GM12878 (cell line): Measurements from ENCODE around the gene CNTNAP5. TPM values are rescaled to one million over a fixed set of nuclear protein-coding genes. Genes with fewer than 3 reads are reported as not detected.

Source experiments
- ATAC-seq: fragments of 200-7000 bp; cut with Tn5 transposase; 3 replicates; pipeline ENCODE4 v1.9.1; 2020; ENCODE audit warnings: mild to moderate bottlenecking, moderate library complexity
- BruUV-seq: library from RNA; stranded (reverse); fragments of 400-500 nt; replicated peaks from 2 replicates; lab custom pipeline; 2021; lab: Mats Ljungman, UMichigan
- CTCF ChIA-PET: fragments of 300-600 bp; sonication (Branson Sonifier 250); formaldehyde crosslinking; extraction: SDS; loops from one replicate; lab custom pipeline; 2021; ENCODE audit warnings: inconsistent platforms; lab: Yijun Ruan, JAX
- POLR2A ChIA-PET: fragments of 350-600 bp; formaldehyde crosslinking; extraction: SDS; loops from one replicate; lab custom pipeline; 2021; ENCODE audit warnings: inconsistent platforms; lab: Charles Lee
- RAD21 ChIA-PET: fragments of 300-600 bp; sonication (Branson Sonifier 250); formaldehyde crosslinking; loops from one replicate; lab custom pipeline; 2023; ENCODE audit warnings: antibody characterized with exemption; ENCODE audit not compliant: unreplicated experiment; lab: Charles Lee
- SMC1A ChIA-PET: fragments of 300-600 bp; sonication (Branson Sonifier 250); formaldehyde crosslinking; loops from one replicate; lab custom pipeline; 2023; ENCODE audit not compliant: unreplicated experiment, uncharacterized antibody; lab: Charles Lee
- DNase-seq: peaks from one replicate; pipeline ENCODE4 v3.0.0-alpha.2; 2011; ENCODE audit warnings: low read depth, low spot score
- FAIRE-seq: peaks from 3 replicates; lab custom pipeline; 2011; peaks lifted over from hg19 to GRCh38; lab: Jason Lieb, UNC
- H2AFZ ChIP-seq: 2 replicates; pipeline ENCODE4 v1.6.0; 2011; ENCODE audit warnings: low read depth, low read length, control low read depth; ENCODE audit not compliant: control insufficient read depth
- H3K27ac ChIP-seq: 2 replicates; pipeline ENCODE4 v1.5.1; 2011; ENCODE audit warnings: control low read depth; ENCODE audit not compliant: control insufficient read depth, insufficient read depth
- H3K27me3 ChIP-seq, 2 experiments: replicated peaks in 1 of 2; 2 replicates each; pipeline versions ENCODE4 v1.6.0 to v1.6.1; 2011; ENCODE audit warnings: low read length in 1 of 2; ENCODE audit not compliant: control insufficient read depth in 2 of 2, insufficient read depth in 2 of 2
- H3K36me3 ChIP-seq, 2 experiments: 2 replicates each; pipeline ENCODE4 v1.5.1; 2011; ENCODE audit warnings: low read length in 1 of 2; ENCODE audit not compliant: control insufficient read depth in 2 of 2, insufficient read depth in 2 of 2
- H3K4me1 ChIP-seq: 2 replicates; pipeline ENCODE4 v1.6.1; 2011; ENCODE audit warnings: mild to moderate bottlenecking, low read length, moderate library complexity, mixed read lengths; ENCODE audit not compliant: control insufficient read depth, insufficient read depth
- H3K4me2 ChIP-seq: 2 replicates; pipeline ENCODE4 v1.6.0; 2011; ENCODE audit warnings: control low read depth; ENCODE audit not compliant: control insufficient read depth, insufficient read depth
- H3K4me3 ChIP-seq: fragments of 200-600 bp; sonication (generic); 2 replicates; pipeline ENCODE4 v1.5.1; 2016
- H3K79me2 ChIP-seq: 2 replicates; pipeline ENCODE4 v1.6.0; 2011; ENCODE audit warnings: low read length; ENCODE audit not compliant: control insufficient read depth, insufficient read depth
- H3K9ac ChIP-seq: 2 replicates; pipeline ENCODE4 v1.8.0; 2011; ENCODE audit warnings: low read length, control low read depth, mixed read lengths; ENCODE audit not compliant: control insufficient read depth, insufficient read depth
- H3K9me3 ChIP-seq: replicated peaks from 3 replicates; pipeline ENCODE4 v1.5.1; 2011; ENCODE audit warnings: mild to moderate bottlenecking, low read length; ENCODE audit not compliant: control insufficient read depth, insufficient read depth
- H4K20me1 ChIP-seq: 2 replicates; pipeline ENCODE4 v1.6.0; 2011; ENCODE audit not compliant: control insufficient read depth, insufficient read depth
- ASH2L ChIP-seq: fragments of 300-600, 200-600 bp; sonication (generic); IDR thresholded peaks from 2 replicates; pipeline ENCODE4 v1.6.1; 2017; ENCODE audit warnings: low read depth, mild to moderate bottlenecking, borderline replicate concordance
- BHLHE40 ChIP-seq, 2 experiments: fragments of 450-650 bp in 1 of 2; IDR thresholded peaks; 2 replicates each; pipeline ENCODE4 v1.6.1; 2011 to 2017; ENCODE audit warnings: low read depth in 2 of 2, borderline replicate concordance in 1 of 2, improper control_type of control experiment in 1 of 2, low read length in 1 of 2, mild to moderate bottlenecking in 1 of 2
- CHD1 ChIP-seq: IDR thresholded peaks from 2 replicates; pipeline ENCODE4 v1.6.1; 2012; ENCODE audit warnings: low read depth, low read length, improper control_type of control experiment
- CREB1 ChIP-seq: IDR thresholded peaks from 2 replicates; pipeline ENCODE4 v1.6.1; 2012; ENCODE audit warnings: low read depth, mild to moderate bottlenecking, inconsistent platforms
- HDAC6 ChIP-seq: fragments of 200-600 bp; sonication (generic); IDR thresholded peaks from one replicate; pipeline ENCODE4 v1.8.0; 2017; ENCODE audit warnings: antibody characterized with exemption; ENCODE audit not compliant: unreplicated experiment
- IKZF1 ChIP-seq: fragments of 450-650 bp; conservative IDR thresholded peaks from 2 replicates; pipeline ENCODE4 v1.6.1; 2017; ENCODE audit warnings: antibody characterized with exemption, mild to moderate bottlenecking
- IKZF2 ChIP-seq, 2 experiments: fragments of 450-650 bp; IDR thresholded peaks; 2 replicates each; pipeline ENCODE4 v1.6.1; 2017; ENCODE audit warnings: mild to moderate bottlenecking in 2 of 2, moderate library complexity in 2 of 2
- KDM1A ChIP-seq: fragments of 200-600 bp; sonication (generic); IDR thresholded peaks from 2 replicates; pipeline ENCODE4 v1.6.1; 2016; ENCODE audit warnings: borderline replicate concordance
- MYB ChIP-seq: fragments of 150-350 bp; IDR thresholded peaks from 2 replicates; pipeline ENCODE4 v1.6.1; 2014; ENCODE audit warnings: mild to moderate bottlenecking, low read depth, low read length, borderline replicate concordance
- NR2C1 ChIP-seq: fragments of 450-650 bp; IDR thresholded peaks from 2 replicates; pipeline ENCODE4 v1.6.1; 2017; ENCODE audit warnings: antibody characterized with exemption, mild to moderate bottlenecking, moderate library complexity
- POLR2AphosphoS5 ChIP-seq: IDR thresholded peaks from 2 replicates; pipeline ENCODE4 v1.6.1; 2011; ENCODE audit warnings: mild to moderate bottlenecking, low read length, inconsistent platforms
- RAD21 ChIP-seq: IDR thresholded peaks from 2 replicates; pipeline ENCODE4 v1.6.1; 2011; ENCODE audit warnings: mild to moderate bottlenecking, low read depth, low read length, moderate library complexity; ENCODE audit not compliant: insufficient read depth
- RBBP5 ChIP-seq: fragments of 200-600 bp; sonication (generic); conservative IDR thresholded peaks from 2 replicates; pipeline ENCODE4 v1.6.1; 2016
- STAT3 ChIP-seq: IDR thresholded peaks from 2 replicates; pipeline ENCODE4 v1.6.1; 2011; ENCODE audit warnings: low read depth, low read length, improper control_type of control experiment
- SUZ12 ChIP-seq: fragments of 200-600 bp; sonication (generic); IDR thresholded peaks from one replicate; pipeline ENCODE4 v1.6.1; 2018; ENCODE audit warnings: antibody characterized with exemption, mild to moderate bottlenecking; ENCODE audit not compliant: unreplicated experiment
- TCF7 ChIP-seq: IDR thresholded peaks from 2 replicates; pipeline ENCODE4 v1.6.1; 2014; ENCODE audit warnings: antibody characterized with exemption, borderline replicate concordance
- WGBS: methylation state at CpG from one replicate; pipeline ENCODE4 v1.1.6; 2016; ENCODE audit warnings: low lambda C conversion rate; ENCODE audit not compliant: insufficient replicate concordance, insufficient coverage; ENCODE audit errors: missing lambda C conversion rate; 5-methylcytosine and 5-hydroxymethylcytosine counted together
- in situ Hi-C: fragments of 300-500 bp; cut with MboI; formaldehyde crosslinking; loops from 9 replicates; pipeline ENCODE4 v1.14.3; 2018; ENCODE audit warnings: mixed read lengths
- intact Hi-C: fragments of 100-400 bp; cut with micrococcal nuclease; formaldehyde crosslinking; loops from one replicate; pipeline ENCODE4 v1.14.2; 2022; ENCODE audit not compliant: unreplicated experiment
- polyA plus RNA-seq, 11 experiments: library from polyadenylated mRNA; depleted of rRNA in 4 of 11; unstranded in 6 of 11; stranded (reverse) in 5 of 11; fragments of >200 nt; fragmentation: Nextera tagmentation in 4 of 11; fragmentation: Illumina TruSeq in 1 of 11; extraction: Ambion mirVana in 4 of 11; extraction: Trizol in 1 of 11; gene quantifications; 1 replicate in 1 of 11; 2 replicates in 10 of 11; pipeline versions ENCODE4 v1.2.1 to v1.2.3, GENCODE V29; 2011 to 2016; ENCODE audit warnings: inconsistent platforms in 2 of 11, missing spikeins in 2 of 11, low read depth in 1 of 11
- total RNA-seq, 4 experiments: library from RNA; depleted of rRNA in 3 of 4; stranded (reverse); fragments of >200 nt in 3 of 4; fragmentation: Illumina TruSeq in 1 of 4; extraction: Trizol in 1 of 4; gene quantifications; 2 replicates each; pipeline versions ENCODE4 v1.2.1 to v1.2.3, GENCODE V29; 2013 to 2021
- TF ChIP-seq, protein P1 (sequence below): fragments of 450-650 bp; IDR thresholded peaks from 2 replicates; pipeline ENCODE4 v1.6.1; 2017; ENCODE audit warnings: antibody characterized with exemption, mild to moderate bottlenecking, moderate library complexity

The CNTNAP5 gene
- total and polyA plus RNA-seq, 10 of the 15 experiments (the other 5 are each of a cell fraction or from before 2014, with no cell fraction given) = not detected

DNA sequence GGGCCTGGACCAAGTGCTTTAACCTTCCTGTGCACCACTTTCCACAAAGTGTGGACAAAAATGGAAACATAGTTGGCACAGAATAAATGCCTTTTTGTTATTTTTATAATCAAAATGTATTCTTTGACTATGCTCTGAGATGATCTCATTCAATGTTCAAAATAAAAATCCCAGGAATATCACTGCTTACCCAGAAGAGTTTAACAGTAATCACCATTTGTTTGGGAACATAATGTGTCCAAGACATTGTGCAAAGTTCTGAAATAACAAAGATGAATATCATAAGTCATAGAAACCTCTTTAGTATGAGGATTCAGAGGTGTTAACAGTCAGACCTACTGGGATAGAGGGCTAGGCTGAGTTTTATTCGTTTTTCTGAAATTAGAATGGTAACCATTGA lies 668.1 kb downstream of the CNTNAP5 start:
- Histone ChIP-seq H3K4me1 (no peaks in the 10 kb centered on the region), H3K4me3 (no peak overlapping the region), H3K79me2 (no peaks in the 10 kb centered on the region), H4K20me1 (no peaks in the 10 kb centered on the region), H3K27ac (no peak overlapping the region), H3K9me3 (no peaks in the 10 kb centered on the region), H3K36me3 (no peaks in the 10 kb centered on the region), H3K27me3 (no peaks in the 10 kb centered on the region), H3K4me2 (no peak overlapping the region), H2AFZ (no peak overlapping the region), H3K9ac (no peak overlapping the region)
- DNase-seq = no peak
- intact Hi-C loops (no loop called here), in situ Hi-C loops (no loop called here)
- ChIA-PET RAD21 (no interaction called here), CTCF (no interaction called here), POLR2A (no interaction called here), SMC1A (interaction anchor here (1.0 to 1.7 kb wide), 2 partner anchors 9 kb away, joined by 4 to 7 read pairs; no protein-coding TSS in a partner anchor)
- no peak for ATAC-seq
- no peak for TF ChIP-seq STAT3
- no peak for TF ChIP-seq CHD1
- TF ChIP-seq IKZF1 = no peak
- no peak for TF ChIP-seq SUZ12
- no peak for TF ChIP-seq NR2C1
- no peak for TF ChIP-seq POLR2AphosphoS5
- no peak for TF ChIP-seq RBBP5
- no peak for TF ChIP-seq TCF7
- TF ChIP-seq HDAC6 = no peak
- no peak for TF ChIP-seq CREB1
- no peak for FAIRE-seq
- 0% methylated on average over 1 of the region's 1 CpG for WGBS
- no TSS peak for BruUV-seq

DNA sequence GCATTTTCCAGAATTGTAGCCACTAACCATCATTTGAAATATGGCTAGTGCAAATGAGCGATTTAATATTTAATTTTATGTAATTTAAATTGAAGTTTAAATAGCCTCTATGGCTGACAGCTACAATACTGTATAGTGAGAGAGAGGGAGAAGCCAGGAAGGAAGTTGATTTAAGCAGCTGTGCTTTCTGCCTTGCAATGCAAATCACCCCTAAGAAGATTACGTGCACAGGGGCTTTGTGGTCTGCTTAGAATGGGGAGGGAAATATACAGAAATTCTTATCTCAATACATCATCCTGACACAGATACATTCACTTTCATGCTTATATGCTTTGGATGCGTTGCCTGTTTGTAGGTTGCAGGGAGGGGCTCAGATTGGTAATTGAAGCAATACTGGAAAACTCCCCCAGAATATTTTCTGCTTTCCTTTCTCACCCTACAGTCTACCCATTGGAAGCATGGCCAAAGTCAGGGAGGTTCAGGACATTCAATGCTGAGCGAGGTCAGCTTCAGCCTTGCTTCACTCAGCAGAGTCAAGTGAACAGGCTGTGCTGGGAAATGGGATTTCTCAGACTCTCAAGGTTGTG lies 674.0 kb downstream of the CNTNAP5 start:
- Histone ChIP-seq H2AFZ (no peak overlapping the region), H3K9ac (no peak overlapping the region), H3K27me3 (no peaks in the 10 kb centered on the region), H3K36me3 (no peaks in the 10 kb centered on the region), H3K9me3 (no peaks in the 10 kb centered on the region; the same call in 2 of the 3 replicates), H3K4me3 (no peak overlapping the region), H3K4me2 (no peak overlapping the region), H3K27ac (no peak overlapping the region), H3K79me2 (no peaks in the 10 kb centered on the region), H4K20me1 (no peaks in the 10 kb centered on the region), H3K4me1 (no peaks in the 10 kb centered on the region)
- POLR2A ChIA-PET = no interaction called here
- WGBS = 7% methylated on average over 4 of the region's 4 CpGs
- CTCF ChIA-PET = no interaction called here
- DNase-seq (no peak), FAIRE-seq (no peak), ATAC-seq (no peak)
- BruUV-seq = no TSS peak
- intact Hi-C loops (no loop called here), in situ Hi-C loops (no loop called here)
- SMC1A ChIA-PET = no interaction called here
- RAD21 ChIA-PET = no interaction called here
- TF ChIP-seq ASH2L (no peak), RAD21 (no peak), BHLHE40 (IDR thresholded peaks at IDR 0.05; ENCODE audit: borderline replicate concordance in 1 of 2, low read depth in 2 of 2, low read length in 1 of 2) (no peak), KDM1A (no peak), MYB (no peak), IKZF2 (IDR thresholded peaks at IDR 0.05) (no peak)
- TF ChIP-seq, protein P1, sequence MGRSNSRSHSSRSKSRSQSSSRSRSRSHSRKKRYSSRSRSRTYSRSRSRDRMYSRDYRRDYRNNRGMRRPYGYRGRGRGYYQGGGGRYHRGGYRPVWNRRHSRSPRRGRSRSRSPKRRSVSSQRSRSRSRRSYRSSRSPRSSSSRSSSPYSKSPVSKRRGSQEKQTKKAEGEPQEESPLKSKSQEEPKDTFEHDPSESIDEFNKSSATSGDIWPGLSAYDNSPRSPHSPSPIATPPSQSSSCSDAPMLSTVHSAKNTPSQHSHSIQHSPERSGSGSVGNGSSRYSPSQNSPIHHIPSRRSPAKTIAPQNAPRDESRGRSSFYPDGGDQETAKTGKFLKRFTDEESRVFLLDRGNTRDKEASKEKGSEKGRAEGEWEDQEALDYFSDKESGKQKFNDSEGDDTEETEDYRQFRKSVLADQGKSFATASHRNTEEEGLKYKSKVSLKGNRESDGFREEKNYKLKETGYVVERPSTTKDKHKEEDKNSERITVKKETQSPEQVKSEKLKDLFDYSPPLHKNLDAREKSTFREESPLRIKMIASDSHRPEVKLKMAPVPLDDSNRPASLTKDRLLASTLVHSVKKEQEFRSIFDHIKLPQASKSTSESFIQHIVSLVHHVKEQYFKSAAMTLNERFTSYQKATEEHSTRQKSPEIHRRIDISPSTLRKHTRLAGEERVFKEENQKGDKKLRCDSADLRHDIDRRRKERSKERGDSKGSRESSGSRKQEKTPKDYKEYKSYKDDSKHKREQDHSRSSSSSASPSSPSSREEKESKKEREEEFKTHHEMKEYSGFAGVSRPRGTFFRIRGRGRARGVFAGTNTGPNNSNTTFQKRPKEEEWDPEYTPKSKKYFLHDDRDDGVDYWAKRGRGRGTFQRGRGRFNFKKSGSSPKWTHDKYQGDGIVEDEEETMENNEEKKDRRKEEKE = no peak
